Activated CD8-positive, alpha-beta memory T cell treated with anti-CD3 and anti-CD28 coated beads, Interleukin-2, amount 10 ng/mL, durations not matched to agents 7 days and 5 days (primary cell): ENCODE data around the gene JPH2. TPM values are rescaled to one million over a fixed set of nuclear protein-coding genes. Genes with fewer than 3 reads are reported as not detected.

ENCODE experiments used
- ATAC-seq: fragments of 150-1000 bp; cut with Tn5 transposase; one replicate; pipeline ENCODE4 v1.10.0; 2021; ENCODE audit warnings: moderate library complexity
- CTCF ChIA-PET: fragments of 350-600 bp; sonication (Branson Sonifier 250); formaldehyde crosslinking; loops from one replicate; lab custom pipeline; 2021; ENCODE audit warnings: antibody characterized with exemption; lab: Charles Lee
- DNase-seq: peaks from one replicate; pipeline ENCODE4 v3.0.0-alpha.2; 2020
- H3K27ac Mint-ChIP-seq: one replicate; pipeline ENCODE4 v1.8.0; 2021; ENCODE audit warnings: mild to moderate bottlenecking, mixed read lengths
- H3K27me3 Mint-ChIP-seq: one replicate; pipeline ENCODE4 v1.8.0; 2021; ENCODE audit warnings: mixed read lengths
- H3K36me3 Mint-ChIP-seq: one replicate; pipeline ENCODE4 v1.8.0; 2021; ENCODE audit warnings: mild to moderate bottlenecking, mixed read lengths
- H3K4me1 Mint-ChIP-seq: one replicate; pipeline ENCODE4 v1.8.0; 2021; ENCODE audit warnings: mixed read lengths
- H3K4me3 Mint-ChIP-seq: one replicate; pipeline ENCODE4 v1.8.0; 2021; ENCODE audit warnings: mild to moderate bottlenecking, moderate library complexity, mixed read lengths
- H3K9me3 Mint-ChIP-seq: one replicate; pipeline ENCODE4 v1.8.0; 2022; ENCODE audit warnings: low read depth, mixed read lengths
- total RNA-seq, 2 experiments: library from RNA; stranded (reverse); gene quantifications; one replicate each; pipeline ENCODE4 v1.2.3, GENCODE V29; 2021

Gene JPH2
- total RNA-seq, 2 experiments from 2014 or later = not detected

- ATAC-seq (no peak), DNase-seq (no peak)
- Mint-ChIP-seq H3K27ac (no peak overlapping the region), H3K36me3 (no peaks in the 10 kb centered on the region), H3K4me3 (no peak overlapping the region), H3K27me3 (peaks cover 40% of the 10 kb centered on the region), H3K9me3 (no peaks in the 10 kb centered on the region), H3K4me1 (peaks cover 4% of the 10 kb centered on the region)
- CTCF ChIA-PET = interaction anchor here (1.4 kb wide), 1 partner anchor 245 kb away, joined by 3 read pairs; no protein-coding TSS in a partner anchor
Measured at GRCh38 chr20:44089987-44090674, 96.9 kb downstream of the JPH2 start.

- no peak overlapping the region for H3K27ac Mint-ChIP-seq
- ATAC-seq (no peak), DNase-seq (no peak)
- no peak overlapping the region for H3K4me3 Mint-ChIP-seq
- no peaks in the 10 kb centered on the region for H3K36me3 Mint-ChIP-seq
- CTCF ChIA-PET = no interaction called here
- H3K9me3 Mint-ChIP-seq = no peaks in the 10 kb centered on the region
- peaks cover 30% of the 10 kb centered on the region for H3K27me3 Mint-ChIP-seq
- H3K4me1 Mint-ChIP-seq = peaks cover 3% of the 10 kb centered on the region
Measured at GRCh38 chr20:44087857-44088120, 99.2 kb downstream of the JPH2 start.

- Mint-ChIP-seq H3K9me3 (no peaks in the 10 kb centered on the region), H3K4me1 (peaks cover 2% of the 10 kb centered on the region), H3K36me3 (no peaks in the 10 kb centered on the region), H3K27ac (no peak overlapping the region), H3K4me3 (no peak overlapping the region), H3K27me3 (peaks cover 30% of the 10 kb centered on the region)
- DNase-seq (no peak), ATAC-seq (no peak)
- CTCF ChIA-PET = no interaction called here
Measured at GRCh38 chr20:44087051-44087856, 99.7 kb downstream of the JPH2 start.

- ATAC-seq (no peak), DNase-seq (no peak)
- Mint-ChIP-seq H3K4me3 (no peak overlapping the region), H3K4me1 (peaks cover under 1% of the 10 kb centered on the region), H3K9me3 (no peaks in the 10 kb centered on the region), H3K27me3 (peaks cover 27% of the 10 kb centered on the region), H3K27ac (no peak overlapping the region), H3K36me3 (no peaks in the 10 kb centered on the region)
- CTCF ChIA-PET = interaction anchor here (1.2 kb wide), 1 partner anchor 9 kb away, joined by 3 read pairs; no protein-coding TSS in a partner anchor
Measured at GRCh38 chr20:44085616-44086434, 101.2 kb downstream of the JPH2 start.

- Mint-ChIP-seq H3K9me3 (no peaks in the 10 kb centered on the region), H3K27me3 (peaks cover 22% of the 10 kb centered on the region), H3K4me1 (peaks cover 7% of the 10 kb centered on the region), H3K36me3 (no peaks in the 10 kb centered on the region), H3K4me3 (no peak overlapping the region), H3K27ac (no peak overlapping the region)
- DNase-seq (no peak), ATAC-seq (no peak)
- CTCF ChIA-PET = interaction anchor here (1.2 to 6.5 kb wide), 3 partner anchors 10 to 636 kb away, joined by 3 to 101 read pairs (median 6); no protein-coding TSS in a partner anchor
Measured at GRCh38 chr20:44084891-44085290, 102.1 kb downstream of the JPH2 start.

- ATAC-seq (no peak), DNase-seq (no peak)
- Mint-ChIP-seq H3K4me3 (no peak overlapping the region), H3K27me3 (peaks cover 25% of the 10 kb centered on the region), H3K9me3 (no peaks in the 10 kb centered on the region), H3K36me3 (no peaks in the 10 kb centered on the region), H3K27ac (no peak overlapping the region), H3K4me1 (peaks cover 7% of the 10 kb centered on the region)
- CTCF ChIA-PET = interaction anchor here (2.1 to 6.5 kb wide), 3 partner anchors 29 to 636 kb away, joined by 6 to 101 read pairs (median 8); no protein-coding TSS in a partner anchor
Measured at GRCh38 chr20:44084439-44084838, 102.5 kb downstream of the JPH2 start.

- Mint-ChIP-seq H3K27ac (no peak overlapping the region), H3K9me3 (no peaks in the 10 kb centered on the region), H3K27me3 (peaks cover 34% of the 10 kb centered on the region), H3K36me3 (no peaks in the 10 kb centered on the region), H3K4me3 (no peak overlapping the region), H3K4me1 (peaks cover 10% of the 10 kb centered on the region)
- CTCF ChIA-PET = interaction anchor here (0.7 to 6.5 kb wide), 4 partner anchors 27 to 634 kb away, joined by 3 to 101 read pairs (median 7); no protein-coding TSS in a partner anchor
- no peak for ATAC-seq
- no peak for DNase-seq
Measured at GRCh38 chr20:44083220-44083933, 103.6 kb downstream of the JPH2 start.

GRCh38 chr20:44081888-44082287, 105.1 kb downstream of the JPH2 start:
- peaks cover 31% of the 10 kb centered on the region for H3K27me3 Mint-ChIP-seq
- no peak overlapping the region for H3K27ac Mint-ChIP-seq
- H3K9me3 Mint-ChIP-seq = no peaks in the 10 kb centered on the region
- peaks cover 10% of the 10 kb centered on the region for H3K4me1 Mint-ChIP-seq
- H3K4me3 Mint-ChIP-seq = no peak overlapping the region
- H3K36me3 Mint-ChIP-seq = no peaks in the 10 kb centered on the region
- CTCF ChIA-PET = interaction anchor here (0.8 to 6.5 kb wide), 6 partner anchors 10 to 543 kb away, joined by 3 to 101 read pairs (median 6); no protein-coding TSS in a partner anchor
- ATAC-seq (no peak), DNase-seq (no peak)

- Mint-ChIP-seq H3K27ac (no peak overlapping the region), H3K4me3 (no peak overlapping the region), H3K36me3 (no peaks in the 10 kb centered on the region), H3K9me3 (no peaks in the 10 kb centered on the region), H3K4me1 (peaks cover 10% of the 10 kb centered on the region), H3K27me3 (peaks cover 31% of the 10 kb centered on the region)
- ATAC-seq (no peak), DNase-seq (no peak)
- CTCF ChIA-PET = interaction anchor here (0.8 to 6.5 kb wide), 9 partner anchors 9 to 543 kb away, joined by 3 to 101 read pairs (median 5); no protein-coding TSS in a partner anchor
Measured at GRCh38 chr20:44081476-44081875, 105.5 kb downstream of the JPH2 start.

- DNase-seq (peak; percentile 83), ATAC-seq (peak; percentile 95)
- peaks cover 10% of the 10 kb centered on the region for H3K4me1 Mint-ChIP-seq
- CTCF ChIA-PET = interaction anchor here (0.6 to 6.5 kb wide), 23 partner anchors 8 to 562 kb away, joined by 3 to 101 read pairs (median 4); no protein-coding TSS in a partner anchor
- no peak overlapping the region for H3K4me3 Mint-ChIP-seq
- no peak overlapping the region for H3K27ac Mint-ChIP-seq
- peaks cover 31% of the 10 kb centered on the region for H3K27me3 Mint-ChIP-seq
- no peaks in the 10 kb centered on the region for H3K36me3 Mint-ChIP-seq
- H3K9me3 Mint-ChIP-seq = no peaks in the 10 kb centered on the region
Measured at GRCh38 chr20:44080646-44081267, 106.2 kb downstream of the JPH2 start.

GRCh38 chr20:44080064-44080463, 106.9 kb downstream of the JPH2 start:
- Mint-ChIP-seq H3K4me1 (peaks cover 13% of the 10 kb centered on the region), H3K36me3 (no peaks in the 10 kb centered on the region), H3K27me3 (peaks cover 35% of the 10 kb centered on the region), H3K9me3 (no peaks in the 10 kb centered on the region), H3K27ac (no peak overlapping the region), H3K4me3 (no peak overlapping the region)
- ATAC-seq (no peak), DNase-seq (no peak)
- CTCF ChIA-PET = interaction anchor here (0.6 to 6.5 kb wide), 22 partner anchors 8 to 561 kb away, joined by 3 to 101 read pairs (median 4); no protein-coding TSS in a partner anchor

GRCh38 chr20:44079291-44079690, 107.7 kb downstream of the JPH2 start:
- Mint-ChIP-seq H3K36me3 (no peaks in the 10 kb centered on the region), H3K4me3 (no peak overlapping the region), H3K27ac (no peak overlapping the region), H3K9me3 (no peaks in the 10 kb centered on the region), H3K27me3 (peaks cover 43% of the 10 kb centered on the region), H3K4me1 (peaks cover 19% of the 10 kb centered on the region)
- DNase-seq (no peak), ATAC-seq (no peak)
- CTCF ChIA-PET = interaction anchor here (0.9 to 6.5 kb wide), 4 partner anchors 10 to 329 kb away, joined by 4 to 101 read pairs (median 24); no protein-coding TSS in a partner anchor
